Mesendoderm (in vitro differentiated cells): Measurements from ENCODE around the gene RBM39.

Experiments
- DNase-seq: peaks from one replicate; pipeline ENCODE4 v3.0.0; 2013
- H2AK5ac ChIP-seq: 2 replicates; pipeline ENCODE4 v1.6.1; 2013; ENCODE audit warnings: low read length, inconsistent platforms
- H2BK120ac ChIP-seq: 2 replicates; pipeline ENCODE4 v1.6.1; 2013; ENCODE audit warnings: low read depth, mild to moderate bottlenecking, low read length, moderate library complexity, mixed read lengths
- H2BK15ac ChIP-seq: replicated peaks from 2 replicates; pipeline ENCODE4 v1.6.1; 2013; ENCODE audit warnings: low read depth, mild to moderate bottlenecking, moderate library complexity
- H2BK5ac ChIP-seq: 2 replicates; pipeline ENCODE4 v1.6.1; 2013; ENCODE audit warnings: low read length, inconsistent platforms
- H3K18ac ChIP-seq: 2 replicates; pipeline ENCODE4 v1.6.1; 2013; ENCODE audit warnings: mild to moderate bottlenecking, low read length, mixed read lengths
- H3K23ac ChIP-seq: one replicate; pipeline ENCODE4 v1.6.1; 2013; ENCODE audit warnings: low read length
- H3K27ac ChIP-seq: 2 replicates; pipeline ENCODE4 v1.5.1; 2013; ENCODE audit warnings: low read depth, mild to moderate bottlenecking, inconsistent platforms, low read length, moderate library complexity
- H3K27me3 ChIP-seq: 2 replicates; pipeline ENCODE4 v1.6.1; 2013; ENCODE audit warnings: low read length, control low read depth, mild to moderate bottlenecking, inconsistent platforms; ENCODE audit not compliant: insufficient read depth, poor library complexity
- H3K36me3 ChIP-seq: 2 replicates; pipeline ENCODE4 v1.6.1; 2013; ENCODE audit warnings: low read length, inconsistent platforms; ENCODE audit not compliant: control insufficient read depth, insufficient read depth
- H3K4ac ChIP-seq: one replicate; pipeline ENCODE4 v1.6.1; 2013; ENCODE audit warnings: low read depth, mild to moderate bottlenecking, low read length, moderate library complexity
- H3K4me1 ChIP-seq: 2 replicates; pipeline ENCODE4 v1.6.1; 2013; ENCODE audit warnings: low read depth, low read length, inconsistent platforms; ENCODE audit not compliant: control insufficient read depth
- H3K4me2 ChIP-seq: 2 replicates; pipeline ENCODE4 v1.6.1; 2013; ENCODE audit warnings: low read length
- H3K4me3 ChIP-seq: 2 replicates; pipeline ENCODE4 v1.5.1; 2013; ENCODE audit warnings: mild to moderate bottlenecking, low read length
- H3K56ac ChIP-seq: one replicate; pipeline ENCODE4 v1.6.1; 2013; ENCODE audit warnings: low read length
- H3K79me1 ChIP-seq: 2 replicates; pipeline ENCODE4 v1.6.1; 2013; ENCODE audit warnings: low read length, inconsistent platforms
- H3K79me2 ChIP-seq: 2 replicates; pipeline ENCODE4 v1.6.1; 2013; ENCODE audit warnings: mild to moderate bottlenecking, low read length; ENCODE audit not compliant: control insufficient read depth, insufficient read depth
- H3K9ac ChIP-seq: 2 replicates; pipeline ENCODE4 v1.6.1; 2013; ENCODE audit warnings: low read length, inconsistent platforms
- H4K5ac ChIP-seq: one replicate; pipeline ENCODE4 v1.6.1; 2013; ENCODE audit warnings: low read length
- H4K8ac ChIP-seq: one replicate; pipeline ENCODE4 v1.6.1; 2013; ENCODE audit warnings: low read depth, mild to moderate bottlenecking, control low read depth, low read length, moderate library complexity
- WGBS: extraction: QIAGEN DNeasy Blood & Tissue Kit; methylation state at CpG from one replicate; pipeline ENCODE4 v1.1.7; 2013; ENCODE audit warnings: low lambda C conversion rate, missing lambda C conversion rate; ENCODE audit not compliant: insufficient coverage; ENCODE audit errors: extremely low coverage; 5-methylcytosine and 5-hydroxymethylcytosine counted together

The RBM39 gene

DNA sequence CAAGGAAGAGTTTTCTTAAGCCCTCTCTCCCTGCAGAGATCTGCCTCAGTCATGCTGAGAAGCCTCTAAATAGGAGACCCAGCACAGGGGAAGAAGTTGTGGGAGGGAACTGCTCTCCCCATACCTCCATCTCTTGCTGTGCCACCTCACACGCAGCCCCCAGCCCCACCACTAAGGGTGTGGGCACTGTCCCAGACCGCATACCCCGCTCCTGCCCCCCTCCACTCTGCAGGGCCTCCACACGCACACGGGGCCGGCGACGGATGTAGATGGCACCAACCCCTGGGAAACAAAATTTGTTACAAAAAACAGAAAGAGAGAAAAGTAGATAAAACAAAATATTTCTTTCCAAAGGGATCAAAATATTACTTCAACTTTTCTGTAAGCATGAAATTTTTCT, 67.1 kb downstream of the RBM39 start:
- no peak overlapping the region for H4K5ac ChIP-seq
- H2BK15ac ChIP-seq, result no peak overlapping the region
- no peak overlapping the region for H3K4ac ChIP-seq
- H3K79me1 ChIP-seq, result no peaks in the 10 kb centered on the region
- H3K27ac ChIP-seq, result no peak overlapping the region
- H3K9ac ChIP-seq, result no peak overlapping the region
- no peak overlapping the region for H3K4me2 ChIP-seq
- H3K56ac ChIP-seq, result no peak overlapping the region
- H2BK5ac ChIP-seq, result no peak overlapping the region
- H2BK120ac ChIP-seq, result no peak overlapping the region
- H3K79me2 ChIP-seq, result no peaks in the 10 kb centered on the region
- no CpG with 5 or more reads among the region's 8 CpGs for WGBS
- no peak overlapping the region for H3K4me3 ChIP-seq
- H3K27me3 ChIP-seq, result no peaks in the 10 kb centered on the region
- H3K4me1 ChIP-seq, result no peaks in the 10 kb centered on the region
- H3K36me3 ChIP-seq, result peaks cover 4% of the 10 kb centered on the region
- no peak overlapping the region for H2AK5ac ChIP-seq
- no peak overlapping the region for H3K18ac ChIP-seq
- H3K23ac ChIP-seq, result no peak overlapping the region
- H4K8ac ChIP-seq, result no peak overlapping the region
- DNase-seq, result no peak

DNA sequence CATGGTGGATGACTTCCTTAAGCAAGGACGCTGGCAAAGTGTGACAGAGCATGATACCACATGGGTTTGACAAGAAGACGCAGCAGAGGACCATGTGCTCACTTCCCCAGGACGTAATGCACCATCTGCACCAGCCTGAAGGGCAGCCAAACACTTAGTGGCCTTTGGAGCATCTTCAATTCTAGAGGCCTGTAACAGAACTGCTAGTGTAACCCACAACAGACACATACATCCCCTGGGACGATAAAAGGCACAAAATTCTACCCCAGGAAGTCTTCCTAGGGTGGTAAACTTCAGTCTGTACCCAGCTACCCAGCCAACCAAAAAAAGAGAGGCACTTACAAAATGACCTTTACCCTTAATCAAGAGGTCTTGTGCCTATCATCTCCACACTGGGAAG, 68.2 kb downstream of the RBM39 start:
- no peak for DNase-seq
- Histone ChIP-seq H3K4ac (no peak overlapping the region), H3K79me2 (no peaks in the 10 kb centered on the region), H3K23ac (no peak overlapping the region), H2BK15ac (no peak overlapping the region), H3K27me3 (no peaks in the 10 kb centered on the region), H4K5ac (no peak overlapping the region), H3K4me2 (no peak overlapping the region), H2AK5ac (no peak overlapping the region), H3K56ac (no peak overlapping the region), H2BK5ac (no peak overlapping the region), H3K4me3 (no peak overlapping the region), H3K27ac (no peak overlapping the region), H4K8ac (no peak overlapping the region), H3K4me1 (no peaks in the 10 kb centered on the region), H2BK120ac (no peak overlapping the region), H3K36me3 (peaks cover 4% of the 10 kb centered on the region), H3K9ac (no peak overlapping the region), H3K79me1 (no peaks in the 10 kb centered on the region), H3K18ac (no peak overlapping the region)
- WGBS, result no CpG with 5 or more reads among the region's 4 CpGs

DNA sequence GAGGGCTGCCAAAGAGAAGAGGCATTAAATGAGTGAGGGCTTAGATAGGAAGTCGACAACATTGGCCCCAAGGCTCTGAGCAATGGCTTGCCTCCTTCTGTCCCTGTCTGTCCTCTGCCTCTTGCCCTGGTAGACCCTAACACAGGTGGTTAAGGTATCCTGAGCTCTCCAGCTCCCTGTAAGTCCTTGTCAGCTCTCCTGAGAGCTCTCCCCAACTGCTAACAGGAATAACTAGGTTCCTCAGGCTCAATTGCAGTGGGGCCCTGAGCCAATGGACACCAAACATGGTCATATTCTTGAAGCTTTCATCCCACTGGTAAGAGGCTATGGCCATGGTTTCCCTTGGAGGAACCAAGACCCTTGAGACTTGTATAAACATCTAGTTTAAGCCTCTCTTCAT, 72.4 kb downstream of the RBM39 start:
- no CpG with 5 or more reads among the region's 1 CpG for WGBS
- Histone ChIP-seq H3K27me3 (no peaks in the 10 kb centered on the region), H3K23ac (no peak overlapping the region), H3K18ac (no peak overlapping the region), H3K79me1 (no peaks in the 10 kb centered on the region), H3K56ac (no peak overlapping the region), H3K4me3 (no peak overlapping the region), H2BK15ac (no peak overlapping the region), H4K5ac (no peak overlapping the region), H3K79me2 (no peaks in the 10 kb centered on the region), H2AK5ac (no peak overlapping the region), H4K8ac (no peak overlapping the region), H3K4ac (no peak overlapping the region), H2BK120ac (no peak overlapping the region), H3K4me2 (no peak overlapping the region), H3K36me3 (peaks cover 4% of the 10 kb centered on the region), H2BK5ac (no peak overlapping the region), H3K4me1 (no peaks in the 10 kb centered on the region), H3K9ac (no peak overlapping the region), H3K27ac (no peak overlapping the region)
- no peak for DNase-seq

DNA sequence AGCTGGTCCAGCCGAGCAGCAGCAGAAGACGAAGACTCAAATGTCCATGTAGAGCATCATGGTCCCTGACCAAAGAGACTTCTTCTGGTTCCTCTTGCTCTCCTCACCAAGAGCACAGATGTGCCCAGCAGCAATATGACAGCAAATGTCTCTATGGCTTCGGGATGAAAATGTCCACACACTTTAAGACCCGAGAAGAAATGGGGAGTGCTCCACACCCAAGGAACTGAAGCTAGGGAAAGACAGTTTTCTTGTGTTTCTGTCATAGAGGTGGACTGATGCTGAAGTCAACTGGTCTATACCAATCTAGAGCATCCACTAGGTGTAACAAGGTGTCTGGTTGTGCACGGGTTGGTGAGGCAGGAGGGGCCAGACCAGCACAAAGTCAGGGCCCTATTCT, 72.8 kb downstream of the RBM39 start:
- Histone ChIP-seq H3K4ac (no peak overlapping the region), H3K18ac (no peak overlapping the region), H2BK5ac (no peak overlapping the region), H3K27ac (no peak overlapping the region), H3K36me3 (peaks cover 4% of the 10 kb centered on the region), H4K8ac (no peak overlapping the region), H2BK120ac (no peak overlapping the region), H4K5ac (no peak overlapping the region), H3K56ac (no peak overlapping the region), H3K4me1 (no peaks in the 10 kb centered on the region), H3K23ac (no peak overlapping the region), H3K4me2 (no peak overlapping the region), H2AK5ac (no peak overlapping the region), H3K27me3 (no peaks in the 10 kb centered on the region), H3K79me1 (no peaks in the 10 kb centered on the region), H3K79me2 (peaks cover 4% of the 10 kb centered on the region), H2BK15ac (no peak overlapping the region), H3K4me3 (no peak overlapping the region), H3K9ac (no peak overlapping the region)
- no CpG with 5 or more reads among the region's 5 CpGs for WGBS
- no peak for DNase-seq

DNA sequence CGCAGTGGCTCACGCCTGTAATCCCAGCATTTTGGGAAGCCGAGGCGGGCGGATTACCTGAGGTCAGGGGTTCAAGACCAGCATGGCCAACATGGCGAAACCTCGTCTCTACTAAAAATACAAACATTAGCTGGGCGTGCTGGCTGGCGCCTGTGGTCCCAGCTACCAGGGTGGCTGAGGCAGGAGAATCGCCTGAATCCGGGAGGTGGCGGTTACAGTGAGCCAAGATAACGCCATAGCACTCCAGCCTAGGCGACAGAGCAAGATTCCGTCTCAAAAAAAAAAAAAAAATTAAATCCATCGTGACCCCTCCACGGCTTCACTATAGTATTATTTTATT, 76.1 kb downstream of the RBM39 start:
- no peak overlapping the region for H2BK15ac ChIP-seq
- WGBS, result no CpG with 5 or more reads among the region's 17 CpGs

DNA sequence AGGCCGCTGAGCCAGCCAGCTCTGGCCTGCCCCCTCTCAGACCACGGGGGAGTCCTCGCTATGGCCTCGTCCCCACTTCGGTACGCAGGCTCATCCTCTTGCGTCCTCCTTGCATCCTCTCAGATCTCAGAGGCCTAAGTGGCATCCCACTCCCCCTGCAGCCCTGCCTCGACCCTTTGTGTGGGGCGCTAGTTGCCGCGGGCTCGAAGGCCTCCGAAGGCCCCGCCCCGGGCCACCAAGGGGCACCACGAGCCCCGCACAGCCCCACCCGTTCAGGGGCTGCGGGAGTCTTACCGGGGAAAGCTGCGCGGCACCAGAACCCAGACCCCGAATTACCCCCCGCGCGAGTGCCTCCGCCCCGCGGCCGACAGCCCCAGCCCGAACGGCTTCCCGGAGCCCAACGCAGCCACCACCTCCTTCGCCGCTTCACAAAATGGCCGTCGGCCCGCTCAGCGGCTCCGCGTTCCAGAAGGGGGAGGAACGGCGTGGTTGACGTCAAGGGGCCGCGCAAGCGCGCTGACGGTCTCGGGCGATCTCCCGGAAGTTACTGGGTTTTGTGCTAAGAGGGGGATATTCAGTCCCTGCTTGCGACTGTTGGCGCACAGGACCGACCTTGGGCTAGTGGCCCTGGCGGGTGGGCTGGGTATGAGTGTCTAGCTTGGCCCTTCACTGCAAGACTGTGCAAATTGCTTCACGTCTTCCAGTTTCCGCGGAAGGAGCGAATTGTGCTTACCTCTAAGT, 77.4 kb downstream of the RBM39 start, which contains the start of the genes CPNE1 and RBM12:
TSS of gene CPNE1 (minus strand) at position 435 of the 741 bp plus-strand sequence. CDS start 31,977 bp downstream, outside the sequence.
TSS of gene RBM12 (minus strand) at position 435 of the 741 bp plus-strand sequence. CDS start 9,578 bp downstream, outside the sequence.
- Histone ChIP-seq H3K4me3 (peak within 1 kb of the TSS; percentile 54), H3K23ac (peak within 1 kb of the TSS; percentile 95), H3K4me2 (peak within 1 kb of the TSS; percentile 86), H4K5ac (peak within 1 kb of the TSS; percentile 15), H3K79me1 (no peaks in the 10 kb centered on the region), H3K4me1 (no peaks in the 10 kb centered on the region), H2BK5ac (peak within 1 kb of the TSS; percentile 83), H3K9ac (peak within 1 kb of the TSS; percentile 96), H2BK15ac (no peak within 1 kb of the TSS), H4K8ac (peak within 1 kb of the TSS; percentile 17), H3K4ac (peak within 1 kb of the TSS; percentile 97), H2BK120ac (no peak within 1 kb of the TSS), H2AK5ac (peak within 1 kb of the TSS; percentile 82), H3K56ac (peak within 1 kb of the TSS; percentile 99), H3K36me3 (no peaks in the 10 kb centered on the region), H3K27me3 (no peaks in the 10 kb centered on the region), H3K18ac (peak within 1 kb of the TSS; percentile 88), H3K27ac (peak within 1 kb of the TSS; percentile 70), H3K79me2 (peaks cover 49% of the 10 kb centered on the region)
- WGBS, result no CpG with 5 or more reads among the region's 61 CpGs
- peak; percentile 97 for DNase-seq

More for the DNA sequence above, 76.1 kb downstream of the RBM39 start:
- Histone ChIP-seq H3K4me1 (no peaks in the 10 kb centered on the region), H3K4me3 (no peak overlapping the region), H3K18ac (no peak overlapping the region), H3K23ac (no peak overlapping the region), H2AK5ac (no peak overlapping the region), H3K56ac (no peak overlapping the region), H3K4ac (no peak overlapping the region), H3K27me3 (no peaks in the 10 kb centered on the region), H4K8ac (no peak overlapping the region), H3K79me1 (no peaks in the 10 kb centered on the region), H3K27ac (no peak overlapping the region), H3K9ac (no peak overlapping the region), H4K5ac (no peak overlapping the region), H2BK120ac (no peak overlapping the region), H3K36me3 (peaks cover 2% of the 10 kb centered on the region), H3K4me2 (no peak overlapping the region), H2BK5ac (no peak overlapping the region), H3K79me2 (peaks cover 36% of the 10 kb centered on the region)
- no peak for DNase-seq
